Stimulated activated CD4-positive, alpha-beta T cell treated with anti-CD3 and anti-CD28 coated beads, Interleukin-15, amount 100 ng/mL, for 1 hour (primary cell): ENCODE measurements around the gene LSM7.

Experiments used
- DNase-seq, 2 donors: peaks; one replicate each; pipeline ENCODE4 v3.0.0-alpha.2; 2020; ENCODE audit warnings: low read depth in 1 of 2, low spot score in 1 of 2

Gene LSM7

GRCh38 chr19:2338751-2339643 lies 10.6 kb upstream of the LSM7 start:
- DNase-seq = no peak

DNA sequence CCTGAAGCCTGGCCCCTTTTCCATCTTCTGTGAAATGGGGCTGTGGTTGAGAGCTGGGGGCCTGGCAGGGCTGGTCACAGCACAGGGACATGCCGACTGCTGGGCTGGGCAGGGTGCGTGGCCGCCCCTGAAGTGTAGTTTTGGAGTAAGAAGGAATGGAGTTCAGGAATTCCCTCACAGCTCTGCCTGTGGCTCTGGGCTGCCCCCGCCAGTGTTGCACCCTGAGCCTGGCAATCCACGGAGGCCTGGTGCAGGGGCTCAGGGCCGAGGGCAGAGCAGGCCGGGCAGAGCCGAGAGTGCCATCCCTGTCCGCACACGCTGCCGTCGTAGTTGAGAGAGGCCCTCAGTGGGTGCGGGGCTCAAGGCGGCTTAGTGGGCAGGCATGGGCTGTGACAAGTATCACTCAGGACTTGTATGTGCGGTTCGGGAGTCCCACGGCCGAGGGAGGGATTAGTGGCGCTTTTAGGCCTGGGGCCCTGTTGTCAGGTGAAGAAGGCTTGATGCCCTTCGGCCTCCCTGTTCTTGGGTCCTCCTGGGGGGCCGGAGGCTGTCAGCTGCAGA lies 9.7 kb upstream of the LSM7 start:
- DNase-seq = no peak

DNA sequence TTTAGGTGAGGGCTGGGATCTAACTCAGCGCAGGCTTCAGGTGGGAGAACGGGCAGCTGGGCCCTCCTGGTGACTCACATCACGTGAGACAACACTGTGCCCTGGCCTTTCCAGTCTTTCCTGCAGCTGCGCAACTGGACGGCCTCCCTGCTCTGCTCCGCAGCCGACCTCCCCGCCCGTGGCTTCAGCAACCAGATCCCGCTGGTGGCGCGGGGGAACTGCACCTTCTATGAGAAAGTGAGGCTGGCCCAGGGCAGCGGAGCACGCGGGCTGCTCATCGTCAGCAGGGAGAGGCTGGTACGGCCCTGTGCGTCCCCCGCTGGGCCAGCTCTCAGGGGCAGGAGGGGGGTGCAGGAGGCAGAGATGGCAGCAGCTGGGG lies 8.9 kb upstream of the LSM7 start:
- DNase-seq = no peak

- DNase-seq = no peak
These were observed 8.3 kb upstream of the LSM7 start for GRCh38 chr19:2336528-2337328.

- DNase-seq = no peak
These were observed 7.5 kb upstream of the LSM7 start for GRCh38 chr19:2335848-2336247.

DNA sequence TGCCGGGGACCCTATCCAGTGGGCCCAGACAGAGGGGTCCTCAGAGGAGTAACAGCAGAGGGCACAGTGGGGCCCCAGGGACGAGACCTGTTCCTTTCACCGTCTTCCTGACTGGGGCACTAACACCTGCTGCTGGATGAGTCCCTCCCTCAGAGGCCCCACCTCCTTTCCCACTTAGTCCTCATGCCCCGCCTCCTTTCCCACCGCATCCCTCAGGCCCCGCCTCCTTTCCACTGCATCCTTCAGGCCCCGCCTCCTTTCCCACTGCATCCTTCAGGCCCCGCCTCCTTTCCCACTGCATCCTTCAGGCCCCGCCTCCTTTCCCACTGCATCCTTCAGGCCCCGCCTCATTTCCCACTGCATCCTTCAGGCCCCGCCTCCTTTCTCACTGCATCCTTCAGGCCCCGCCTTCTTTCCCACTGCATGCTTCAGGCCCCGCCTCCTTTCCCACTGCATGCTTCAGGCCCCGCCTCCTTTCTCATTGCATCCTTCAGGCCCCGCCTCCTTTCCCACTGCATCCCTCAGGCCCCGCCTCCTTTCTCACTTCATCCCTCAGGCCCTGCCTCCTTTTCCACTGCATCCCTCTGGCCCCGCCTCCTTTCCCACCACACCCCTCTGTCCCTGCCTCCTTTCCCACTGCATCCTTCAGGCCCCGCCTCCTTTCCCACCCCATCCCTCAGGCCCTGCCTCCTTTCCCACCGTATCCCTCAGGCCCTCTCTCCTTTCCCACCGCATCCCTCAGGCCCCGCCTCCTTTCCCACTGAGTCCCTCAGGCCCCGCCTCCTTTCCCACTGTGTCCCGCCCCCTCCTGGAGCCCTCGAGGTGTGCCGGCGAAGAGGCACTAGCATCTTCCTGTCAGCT lies 6.8 kb upstream of the LSM7 start:
- DNase-seq = no peak

- DNase-seq = no peak
These were observed 6.0 kb upstream of the LSM7 start for GRCh38 chr19:2334426-2334825.

GRCh38 chr19:2333807-2334211 lies 5.4 kb upstream of the LSM7 start:
- DNase-seq = no peak

DNA sequence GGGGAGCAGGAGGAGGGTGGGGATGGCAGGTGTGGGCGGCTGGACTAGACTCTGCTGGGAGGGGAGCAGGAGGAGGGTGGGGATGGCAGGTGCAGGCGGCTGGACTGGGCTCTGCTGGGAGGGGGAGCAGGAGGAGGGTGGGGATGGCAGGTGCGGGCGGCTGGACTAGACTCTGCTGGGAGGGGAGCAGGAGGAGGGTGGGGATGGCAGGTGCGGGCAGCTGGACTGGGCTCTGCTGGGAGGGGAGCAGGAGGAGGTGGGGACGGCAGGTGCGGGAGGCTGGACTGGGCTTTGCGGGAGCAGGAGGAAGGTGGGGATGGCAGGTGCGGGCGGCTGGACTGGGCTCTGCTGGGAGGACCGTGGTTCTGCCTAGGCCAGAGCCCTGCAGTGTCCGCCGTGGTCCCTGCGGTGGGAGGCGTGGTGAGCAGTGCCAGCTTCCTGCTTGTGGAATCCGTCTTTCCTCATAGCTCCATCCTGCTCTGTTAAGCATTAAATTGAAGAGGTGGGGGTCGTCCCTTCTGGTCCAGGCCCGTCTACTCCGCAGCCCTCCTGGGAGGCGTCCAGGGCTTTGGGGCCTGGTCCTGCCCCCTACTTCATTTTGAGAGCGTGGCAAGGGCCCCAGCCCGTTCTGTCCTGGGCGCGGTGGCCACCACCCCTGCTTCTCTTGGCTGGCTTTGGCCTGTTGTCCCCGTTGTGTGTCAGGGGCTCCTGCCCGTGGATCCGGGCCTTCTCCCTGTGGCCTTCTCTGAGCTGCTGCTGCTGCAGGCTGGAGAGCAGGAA lies 4.8 kb upstream of the LSM7 start:
- no peak for DNase-seq

GRCh38 chr19:2332341-2333026 lies 4.1 kb upstream of the LSM7 start:
- no peak for DNase-seq

DNA sequence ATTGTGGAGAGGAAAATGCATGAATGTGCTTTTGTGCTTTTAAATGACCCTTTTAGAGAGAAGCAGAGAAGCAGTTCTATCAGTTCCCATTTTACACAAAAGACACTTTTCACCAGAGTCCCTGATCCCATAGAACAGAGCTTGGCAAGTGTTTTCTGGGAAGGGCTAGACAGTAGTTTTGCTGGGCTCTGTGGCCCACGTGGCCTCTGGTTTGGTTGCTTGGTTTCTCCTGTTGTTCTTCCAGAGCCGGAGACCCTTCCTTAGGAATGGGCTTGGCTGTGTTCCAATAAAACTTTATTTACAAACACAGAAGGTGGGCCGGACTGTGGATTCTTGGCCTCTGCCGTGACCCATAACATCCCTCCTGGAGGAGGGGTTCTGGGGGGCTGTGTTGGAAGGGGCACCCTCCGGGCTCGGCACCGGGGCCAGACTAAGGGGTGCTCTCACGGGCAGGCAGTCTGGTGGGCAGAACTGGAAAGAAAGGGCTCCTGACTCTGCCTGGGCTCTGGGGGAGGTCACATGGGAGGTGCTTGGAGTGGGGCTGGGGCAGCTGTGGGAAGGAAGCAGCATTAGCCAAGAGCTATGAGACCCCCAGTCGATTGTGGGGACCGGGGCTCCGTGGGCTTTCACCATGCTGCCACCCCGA lies 3.3 kb upstream of the LSM7 start:
- no peak for DNase-seq

GRCh38 chr19:2330632-2331284 lies 2.4 kb upstream of the LSM7 start:
- DNase-seq = no peak

DNA sequence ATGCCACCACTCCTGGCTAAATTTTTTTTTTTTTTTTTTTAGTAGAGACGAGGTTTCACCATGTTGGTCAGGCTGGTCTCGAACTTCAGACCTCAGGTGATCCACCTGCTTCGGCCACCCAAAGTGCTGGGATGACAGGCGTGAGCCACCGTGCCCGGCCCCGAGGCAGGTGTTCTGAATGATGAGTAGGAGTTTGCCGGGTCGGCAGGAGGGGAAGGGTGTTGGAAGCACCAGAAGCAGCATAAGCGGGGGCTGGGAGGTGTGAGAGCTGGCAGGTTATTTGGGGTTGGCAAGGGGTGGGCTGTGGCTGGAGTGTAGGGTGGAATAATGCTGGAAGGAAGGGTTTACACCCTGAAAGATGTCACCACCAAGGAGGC lies 1.9 kb upstream of the LSM7 start:
- no peak for DNase-seq

GRCh38 chr19:2329501-2329916 lies 1.1 kb upstream of the LSM7 start:
- DNase-seq = no peak

DNA sequence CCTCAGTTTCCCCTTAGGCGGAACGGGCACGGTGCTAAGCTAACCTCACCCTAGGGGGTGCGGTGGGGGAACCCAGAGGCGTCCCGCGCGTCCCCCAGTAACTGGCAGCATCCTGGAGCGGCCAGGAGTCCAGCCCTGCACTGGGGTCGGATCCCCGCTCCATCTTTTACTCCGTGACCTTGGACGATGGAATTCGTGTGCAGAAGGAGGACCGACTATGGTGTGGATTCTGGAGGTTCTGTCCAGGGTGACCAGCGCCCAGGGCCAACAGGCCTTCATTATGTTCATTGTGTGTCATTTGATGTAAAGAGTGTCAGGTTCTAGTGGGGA lies 728 bp upstream of the LSM7 start:
- DNase-seq = no peak

DNA sequence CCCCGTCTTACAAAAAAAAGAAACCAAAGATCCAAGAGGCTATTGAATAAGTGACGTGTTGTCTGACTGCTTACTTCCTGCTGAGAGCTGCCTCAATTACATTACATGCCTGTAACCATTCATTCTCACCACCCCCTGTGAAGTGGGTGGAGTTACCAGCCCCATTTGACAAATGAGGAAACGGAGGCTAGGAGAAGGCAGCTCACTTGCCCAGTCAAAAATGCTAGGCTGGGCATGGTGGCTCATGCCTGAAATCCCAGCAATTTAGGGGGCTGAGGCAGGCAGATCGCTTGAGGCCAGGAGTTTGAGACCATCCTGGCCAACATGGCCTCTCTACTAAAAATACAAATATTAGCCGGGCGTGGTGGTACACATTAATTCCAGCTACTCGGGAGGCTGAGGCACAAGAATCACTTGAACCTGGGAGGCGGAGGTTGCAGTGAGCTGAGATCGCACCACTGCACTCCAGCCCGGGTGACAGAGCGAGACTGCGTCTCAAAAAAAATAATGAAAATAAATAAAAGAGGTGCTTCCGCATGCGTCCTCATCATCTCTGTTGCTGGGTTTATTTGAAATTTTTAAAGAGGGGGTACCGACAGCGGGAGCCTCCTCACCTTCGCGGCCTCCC lies 499 bp downstream of the LSM7 start:
- DNase-seq = no peak

GRCh38 chr19:2326699-2327360 lies 1.6 kb downstream of the LSM7 start:
- no peak for DNase-seq
